Measurements from ENCODE around the gene BUB1.
"Not testable (repeated sequence)": the region's sequence is repeated elsewhere in the genome, so short reads cannot be mapped to it uniquely, and the experiment has no call there.

The BUB1 gene

DNA sequence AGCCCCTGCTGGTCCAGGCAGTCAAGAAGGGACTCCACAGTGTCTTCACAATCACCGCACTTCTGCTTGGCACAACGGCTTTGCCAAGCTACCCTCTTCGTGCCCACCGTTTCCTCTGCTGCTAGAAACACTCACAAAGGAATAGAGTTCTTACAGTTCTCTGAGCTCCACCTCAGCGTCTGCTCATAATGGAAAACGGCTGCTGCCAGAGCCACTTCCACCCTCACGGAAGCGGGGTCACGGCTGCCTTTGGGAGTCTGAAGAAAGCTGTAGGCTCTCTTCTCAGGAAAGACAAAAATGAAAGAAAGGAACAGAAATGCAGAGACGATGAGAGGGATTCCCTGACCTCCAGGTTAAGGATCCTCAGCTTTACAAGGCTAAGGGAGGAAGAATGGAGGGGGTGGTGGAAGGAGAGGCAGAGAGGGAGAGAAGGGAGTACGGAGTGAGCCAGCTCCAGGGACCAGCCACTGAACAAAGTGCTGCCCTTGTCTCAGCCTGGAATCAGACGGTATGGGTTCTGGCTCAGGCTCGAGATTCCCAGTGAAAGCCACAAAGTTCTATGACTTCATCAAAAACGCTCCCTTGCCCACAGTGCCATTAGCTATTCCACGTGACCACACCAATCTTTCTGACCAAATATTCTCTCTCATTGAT lies 88.1 kb downstream of the BUB1 start:
- DNase-seq: not testable (repeated sequence)

DNA sequence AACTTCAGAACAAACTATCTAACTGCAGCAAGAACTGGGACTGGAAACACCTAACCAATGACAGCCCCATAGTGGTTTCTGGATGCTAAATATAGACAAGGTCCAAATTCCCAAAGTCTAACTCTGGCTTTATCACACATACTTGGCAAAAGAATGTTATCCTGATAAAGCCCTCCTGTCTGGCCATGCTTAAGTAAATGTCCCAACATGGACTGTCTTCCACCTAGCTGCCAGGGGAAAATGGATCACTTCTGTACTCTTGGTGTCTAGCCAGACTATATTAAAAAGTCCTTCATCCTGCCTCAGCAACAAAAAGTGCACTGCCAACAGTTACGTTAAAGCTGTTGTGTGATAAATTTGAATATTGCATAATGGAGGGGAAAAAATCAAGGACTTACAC lies 89.3 kb downstream of the BUB1 start:
- DNase-seq: not testable (repeated sequence)

Measured in DMS79 (cell line).